Fibroblast of skin of right biceps (primary cell): ENCODE measurements around the gene RNF130.
"Not testable (repeated sequence)": the region's sequence is repeated elsewhere in the genome, so short reads cannot be mapped to it uniquely, and the experiment has no call there.

Experiments used
- DNase-seq: peaks from one replicate; pipeline ENCODE4 v3.0.0-alpha.2; 2013

Gene RNF130

DNA sequence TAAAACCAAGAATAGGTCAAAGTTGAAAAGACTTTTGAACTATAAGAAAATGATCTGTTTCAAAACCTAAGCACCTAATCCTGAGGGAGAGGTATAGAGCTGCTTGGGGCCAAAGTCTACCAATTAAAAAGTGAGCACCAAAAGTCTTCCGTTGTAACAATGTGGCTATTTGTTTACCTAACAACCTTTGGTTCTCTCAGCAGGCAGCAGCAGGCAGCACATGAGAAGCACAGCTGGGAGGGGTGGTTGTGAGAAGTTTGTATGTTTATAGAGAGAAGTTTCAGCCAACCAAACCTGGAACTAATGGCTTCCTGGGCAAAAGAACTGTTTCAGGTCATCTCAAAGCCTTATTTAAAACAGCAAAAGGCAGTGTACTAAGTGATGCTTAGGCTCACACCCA lies 104.1 kb downstream of the RNF130 start:
- no peak for DNase-seq

DNA sequence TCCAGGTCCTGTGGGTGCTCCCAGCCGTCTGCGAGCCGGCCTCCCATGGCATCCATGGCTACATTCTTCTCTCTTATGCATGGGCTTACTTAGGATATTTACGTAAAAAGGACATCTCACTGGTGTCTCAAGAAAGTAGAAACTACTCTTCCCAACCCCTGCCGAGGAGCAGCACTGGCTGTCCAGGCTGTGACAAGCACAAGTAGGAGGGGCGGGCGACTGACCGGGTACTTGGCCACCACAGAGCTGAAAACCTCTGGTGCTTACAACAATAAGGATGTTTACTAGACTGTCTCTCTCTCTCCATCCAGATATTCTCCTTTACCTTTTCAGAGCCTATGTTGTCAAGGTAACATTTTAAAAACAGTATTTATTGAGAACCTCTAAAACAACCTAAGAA lies 107.5 kb downstream of the RNF130 start:
- DNase-seq: no peak

DNA sequence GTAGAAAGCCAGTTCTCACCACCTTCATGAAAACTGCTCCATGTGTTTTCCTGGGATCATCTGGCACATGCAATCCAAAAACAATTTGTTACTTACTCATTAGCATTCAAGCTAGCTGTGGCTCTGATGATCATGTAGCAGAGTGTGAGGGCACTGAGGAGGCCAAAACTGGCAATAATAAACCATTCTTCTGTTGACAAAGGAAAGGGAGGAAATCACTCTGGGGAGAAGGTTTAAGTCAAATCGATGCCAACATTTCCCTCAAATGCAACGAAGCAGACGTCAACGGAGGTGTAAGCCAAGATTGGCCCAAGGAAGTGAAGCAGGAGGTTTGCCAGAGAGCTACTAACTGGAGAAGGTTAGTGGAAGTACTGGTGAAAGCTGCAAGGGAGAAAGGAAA lies 108.2 kb downstream of the RNF130 start:
- DNase-seq: no peak

DNA sequence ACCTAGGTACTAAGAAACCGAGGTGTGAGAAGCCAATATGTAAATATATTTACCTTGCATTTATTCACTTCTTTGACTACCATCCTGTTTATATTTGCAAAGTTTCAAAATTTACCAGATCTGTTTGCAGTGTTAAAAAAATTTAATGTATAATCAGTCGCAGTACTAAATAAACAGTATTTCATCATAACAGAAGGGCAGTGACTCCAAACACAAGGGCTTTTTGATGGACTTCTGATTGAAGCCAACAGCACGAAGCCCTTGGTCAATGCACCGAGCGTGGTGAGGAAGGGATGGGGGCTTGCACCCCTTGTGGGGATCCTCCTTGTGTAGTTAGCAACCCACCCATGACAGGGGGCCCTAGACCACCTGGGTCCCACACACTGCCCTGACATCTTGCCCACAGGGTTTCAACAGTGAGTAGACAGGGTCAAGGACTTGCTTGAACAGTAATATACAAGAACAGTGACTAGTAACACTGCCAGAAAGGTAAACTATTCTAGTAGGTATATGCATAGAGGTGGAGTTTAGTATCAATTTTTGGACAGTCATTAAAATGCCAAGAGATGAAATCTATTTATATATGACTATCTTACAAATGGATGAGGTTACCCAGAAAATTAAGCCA lies 111.2 kb downstream of the RNF130 start:
- no peak for DNase-seq

DNA sequence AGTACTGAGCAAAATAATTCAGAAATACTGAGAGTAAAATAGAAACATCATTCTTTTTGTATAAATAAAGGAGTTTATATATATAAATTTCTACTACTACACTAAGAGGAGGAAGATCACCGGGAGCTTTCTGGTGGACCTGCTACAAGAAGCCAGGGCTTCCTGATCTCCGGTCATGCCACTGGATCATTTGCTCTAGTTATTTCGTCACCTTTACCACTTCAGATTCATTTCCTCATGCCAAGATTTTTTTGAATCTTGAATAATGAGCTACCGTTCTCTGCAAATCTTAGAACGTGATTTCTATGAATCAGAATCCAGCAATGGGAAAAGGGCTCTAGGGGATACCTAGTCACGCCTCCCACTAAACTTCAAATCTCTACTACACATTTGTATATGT lies 111.9 kb downstream of the RNF130 start:
- DNase-seq: no peak

DNA sequence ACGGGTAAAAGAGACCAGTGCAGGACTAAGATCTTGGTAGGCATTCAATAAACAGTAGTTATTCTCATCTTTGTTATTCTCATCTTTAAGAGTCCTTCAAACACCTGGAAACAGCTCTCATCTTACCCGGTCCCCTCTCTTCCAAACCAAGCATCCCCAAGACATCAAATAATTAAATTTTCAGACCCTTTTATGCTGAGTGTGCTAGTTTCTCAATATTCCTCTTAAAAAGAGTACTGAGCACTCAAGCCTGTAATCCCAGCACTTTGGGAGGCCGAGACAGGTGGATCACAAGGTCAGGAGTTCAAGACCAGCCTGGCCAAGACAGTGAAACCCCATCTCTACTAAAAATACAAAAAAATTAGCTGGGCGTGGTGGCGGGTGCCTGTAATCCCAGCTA lies 112.4 kb downstream of the RNF130 start:
- DNase-seq: not testable (repeated sequence)

DNA sequence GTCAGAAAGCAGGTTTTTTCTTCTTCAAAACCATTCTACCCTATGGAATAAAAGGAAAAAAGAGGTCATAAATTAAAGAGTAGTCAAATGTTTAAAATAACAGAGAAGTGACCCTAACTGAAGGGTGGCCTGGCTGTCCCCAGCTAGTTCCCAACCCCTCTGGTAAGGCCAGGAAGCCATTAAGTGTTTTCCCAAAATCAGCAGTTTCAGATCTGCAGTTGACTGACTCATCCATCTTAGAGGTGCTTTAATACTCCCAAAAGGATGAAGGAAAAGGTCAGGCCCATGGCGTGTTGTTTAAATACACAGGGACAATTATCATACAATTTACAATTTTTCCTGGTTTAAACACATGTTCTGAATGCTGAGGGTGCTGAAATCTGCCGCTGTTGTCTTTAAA lies 115.9 kb downstream of the RNF130 start:
- DNase-seq: no peak

DNA sequence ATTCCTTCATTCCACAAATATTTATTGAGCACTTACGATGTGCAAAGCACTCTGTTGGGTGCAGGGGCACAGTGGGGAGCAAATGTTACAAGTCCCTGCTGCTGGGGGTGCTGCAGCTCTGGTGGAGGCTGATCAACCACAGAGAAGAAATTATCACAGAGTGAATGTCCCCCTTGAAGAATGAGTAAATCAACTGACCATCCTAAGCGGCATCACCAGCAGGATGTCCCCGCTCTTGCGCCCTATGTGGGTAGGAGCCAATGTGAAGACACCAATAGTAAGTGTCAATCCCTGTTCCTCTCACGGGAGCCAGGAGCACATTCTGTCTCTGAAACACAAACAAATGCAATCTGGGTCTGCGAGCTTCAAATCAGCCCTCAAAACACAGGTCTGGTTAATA lies 116.5 kb downstream of the RNF130 start:
- no peak for DNase-seq

DNA sequence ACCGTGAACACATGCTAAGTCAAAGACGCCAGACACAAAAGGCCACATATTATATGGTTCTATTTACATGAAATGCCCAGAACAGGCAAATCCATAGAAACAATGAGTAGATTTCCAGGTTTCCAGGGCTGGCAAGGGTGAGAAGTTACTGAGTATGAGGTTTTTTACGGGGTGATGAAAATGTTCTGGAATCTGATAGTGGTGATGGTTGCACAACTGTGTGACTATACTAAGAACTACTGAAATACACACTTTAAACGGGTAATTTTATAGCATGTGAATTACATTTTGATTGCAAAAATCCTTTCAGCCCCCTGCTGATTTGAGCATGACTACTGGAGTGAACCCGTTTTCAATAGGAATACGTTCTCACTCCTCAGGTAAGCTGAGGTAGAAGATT lies 117.1 kb downstream of the RNF130 start:
- DNase-seq: peak; percentile 20

DNA sequence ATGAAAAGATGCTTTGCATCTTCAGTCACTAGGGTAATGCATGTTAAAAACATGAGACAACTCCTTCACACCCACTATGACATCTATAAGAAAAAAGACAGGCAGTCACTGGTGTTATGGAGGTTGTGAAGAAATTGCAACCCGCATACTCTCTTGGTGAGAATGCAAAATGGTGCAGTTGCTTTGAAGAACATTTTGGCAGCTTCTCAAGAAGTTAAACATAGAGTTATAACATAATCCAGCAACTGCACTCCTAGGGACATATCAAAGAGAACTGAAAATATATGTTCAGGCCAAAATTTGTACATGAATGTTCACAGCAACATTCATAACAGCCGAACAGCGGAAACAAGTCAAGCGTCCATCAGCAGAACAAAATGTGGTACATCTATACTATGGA lies 117.6 kb downstream of the RNF130 start:
- DNase-seq: no peak

DNA sequence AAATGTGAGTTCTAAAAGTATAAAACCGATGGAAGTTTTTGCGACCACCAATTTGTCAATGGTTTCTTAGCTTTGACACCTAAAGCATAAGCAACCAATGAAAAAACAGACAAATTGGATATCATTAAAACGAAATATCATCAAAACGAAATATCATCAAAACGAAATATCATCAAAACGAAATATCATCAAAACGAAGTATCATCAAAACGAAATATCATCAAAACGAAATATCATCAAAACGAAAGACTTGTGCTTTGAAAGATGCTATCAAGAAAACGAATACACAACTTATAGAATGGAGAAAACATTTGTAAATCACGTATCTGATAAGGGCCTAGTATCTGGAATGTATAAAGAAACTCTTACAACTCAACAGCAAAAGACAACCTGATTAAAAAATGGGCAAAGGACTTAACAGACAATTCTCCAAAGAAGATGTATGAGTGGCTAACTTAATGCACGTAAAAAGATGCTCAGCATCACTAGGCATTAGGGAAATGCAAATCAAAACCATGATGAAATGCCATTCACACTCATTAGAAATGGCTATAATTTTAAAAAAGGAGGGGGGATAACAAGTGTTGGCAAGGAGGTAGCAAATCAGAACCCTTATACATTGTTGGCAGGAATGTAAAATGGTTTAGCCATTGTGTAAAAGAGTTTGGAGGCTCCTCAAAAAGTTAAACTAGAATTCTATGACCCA lies 134.4 kb downstream of the RNF130 start:
- DNase-seq: no peak

DNA sequence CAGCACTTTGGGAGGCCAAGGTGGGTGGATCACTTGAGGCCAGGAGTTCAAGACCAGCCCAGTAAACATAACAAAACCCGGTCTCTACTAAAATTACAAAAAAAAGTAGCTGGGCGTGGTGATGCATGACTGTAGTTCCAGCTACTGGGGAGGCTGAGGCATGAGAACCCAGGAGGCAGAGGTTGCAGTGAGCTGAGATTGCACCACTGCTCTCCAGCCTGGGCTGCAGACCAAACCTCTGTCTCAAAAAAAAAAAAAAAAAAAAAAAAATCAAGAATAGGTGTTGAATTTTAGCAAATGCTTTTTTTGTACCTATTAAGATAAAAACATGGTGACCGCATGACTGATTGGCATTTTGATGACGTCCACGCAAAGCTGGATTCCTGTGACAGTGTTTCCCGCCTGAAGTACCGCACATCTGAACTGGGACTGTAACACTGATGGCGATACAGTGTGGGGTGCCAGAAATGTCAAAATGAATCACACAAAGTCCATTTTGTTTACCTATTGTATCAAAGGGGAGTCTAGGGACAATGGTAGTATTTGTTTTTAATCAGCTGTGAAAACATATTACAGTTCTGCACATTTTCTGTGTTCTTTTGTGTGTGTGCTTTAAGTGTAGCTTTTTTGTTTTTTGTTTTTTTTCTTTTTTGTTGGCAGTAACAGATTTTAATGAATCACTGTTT lies 140.6 kb downstream of the RNF130 start:
- no peak for DNase-seq

DNA sequence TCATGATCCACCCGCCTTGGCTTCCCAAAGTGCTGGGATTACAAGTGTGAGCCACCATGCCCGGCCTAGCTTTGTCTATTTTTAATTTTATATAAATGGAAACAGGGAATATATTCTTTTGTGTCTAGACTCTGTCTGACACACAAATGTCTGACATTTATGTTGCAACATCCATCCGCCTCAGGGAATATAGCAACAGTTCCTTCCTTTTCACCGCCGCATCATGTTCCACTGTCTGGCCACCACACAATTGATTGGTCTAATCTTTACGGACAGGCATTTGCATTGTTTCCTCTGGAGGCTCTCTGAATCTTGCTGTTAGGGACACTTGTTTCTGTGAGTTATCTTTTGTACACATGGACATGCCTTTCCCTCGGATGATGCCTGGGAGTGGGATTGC lies 143.7 kb downstream of the RNF130 start:
- no peak for DNase-seq

DNA sequence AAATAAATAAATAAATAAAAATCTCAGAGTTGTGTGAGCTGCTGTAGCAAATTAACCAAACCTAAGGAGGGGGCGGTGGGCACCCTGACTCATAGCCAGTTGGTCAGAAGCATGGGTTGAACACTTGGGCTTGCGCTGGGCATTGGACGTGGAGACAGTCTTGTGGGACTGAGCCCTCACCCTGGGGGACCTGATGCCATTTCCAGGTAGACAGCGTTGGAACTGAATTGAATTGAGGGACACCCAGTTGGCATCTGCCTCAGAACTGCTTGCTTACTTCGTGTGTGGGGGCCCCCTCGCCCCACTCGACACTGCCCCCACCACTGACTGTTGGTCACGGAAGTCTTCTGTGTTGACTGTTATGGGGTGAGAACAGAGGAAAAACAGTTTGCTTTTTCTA lies 144.9 kb downstream of the RNF130 start:
- DNase-seq: no peak

DNA sequence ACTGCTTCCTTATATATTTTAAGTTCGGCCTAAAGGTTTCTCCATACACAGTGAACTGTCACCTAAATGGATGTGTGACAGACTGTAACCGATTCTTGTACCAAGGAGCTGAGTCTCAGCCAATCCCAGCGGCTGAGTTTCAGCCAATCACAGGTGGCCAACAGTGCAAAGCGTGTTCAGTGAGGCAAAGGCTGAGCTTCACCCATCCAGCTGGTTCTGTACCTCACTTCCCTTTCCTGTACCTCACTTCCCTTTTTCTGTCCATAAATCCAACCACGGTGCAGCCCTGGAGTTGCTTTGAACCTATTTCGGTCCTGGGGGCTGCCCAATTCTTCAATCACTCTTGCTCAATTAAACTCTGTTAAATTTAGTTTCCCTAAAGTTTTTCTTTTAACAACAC lies 148.1 kb downstream of the RNF130 start:
- no peak for DNase-seq

DNA sequence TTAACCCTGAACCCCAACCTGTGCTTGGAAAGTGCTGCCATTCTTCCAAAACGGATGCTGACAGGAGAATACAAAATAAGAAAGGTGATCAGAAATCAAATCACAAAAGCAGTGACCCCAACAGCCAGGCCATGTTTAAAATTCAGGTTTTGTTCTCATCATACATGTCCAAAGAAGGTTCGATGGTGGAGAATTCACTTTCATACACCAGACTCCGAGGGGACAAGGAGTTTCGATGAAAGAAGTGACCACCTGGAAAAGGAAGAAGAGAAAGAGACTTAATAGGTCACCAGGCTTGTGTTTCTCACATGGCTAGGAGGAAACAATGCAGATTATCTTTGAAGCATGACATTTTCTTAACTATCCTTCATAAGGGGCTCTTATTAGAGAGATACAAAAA lies 151.4 kb downstream of the RNF130 start:
- no peak for DNase-seq

DNA sequence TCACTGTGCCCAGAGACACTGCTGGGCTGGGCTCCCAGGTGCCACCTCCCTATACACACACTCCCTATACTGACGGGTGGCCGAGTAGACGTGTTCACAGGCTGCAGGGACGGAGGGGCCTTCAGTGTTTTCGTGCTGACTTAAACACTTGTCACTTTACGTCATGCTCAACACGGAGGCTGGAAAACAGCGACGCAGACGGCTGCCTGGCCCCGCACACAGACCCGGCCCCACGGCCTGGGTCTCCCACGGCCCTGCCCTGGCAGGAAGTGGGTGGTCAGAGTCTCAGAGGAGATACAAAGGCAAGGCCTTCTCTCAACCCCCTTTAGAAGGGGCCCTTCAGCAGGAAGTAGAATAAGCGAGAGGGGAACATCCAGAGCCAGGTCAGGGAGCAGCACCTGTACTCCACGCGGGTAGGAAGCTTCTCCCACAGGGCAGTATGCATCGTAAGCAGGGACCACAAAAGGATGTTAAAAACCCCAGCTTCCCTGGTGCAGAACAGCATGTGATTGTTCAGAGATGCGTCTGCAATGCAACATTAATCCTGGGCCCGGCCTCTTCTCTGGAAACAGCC lies 152.0 kb downstream of the RNF130 start:
- DNase-seq: no peak

DNA sequence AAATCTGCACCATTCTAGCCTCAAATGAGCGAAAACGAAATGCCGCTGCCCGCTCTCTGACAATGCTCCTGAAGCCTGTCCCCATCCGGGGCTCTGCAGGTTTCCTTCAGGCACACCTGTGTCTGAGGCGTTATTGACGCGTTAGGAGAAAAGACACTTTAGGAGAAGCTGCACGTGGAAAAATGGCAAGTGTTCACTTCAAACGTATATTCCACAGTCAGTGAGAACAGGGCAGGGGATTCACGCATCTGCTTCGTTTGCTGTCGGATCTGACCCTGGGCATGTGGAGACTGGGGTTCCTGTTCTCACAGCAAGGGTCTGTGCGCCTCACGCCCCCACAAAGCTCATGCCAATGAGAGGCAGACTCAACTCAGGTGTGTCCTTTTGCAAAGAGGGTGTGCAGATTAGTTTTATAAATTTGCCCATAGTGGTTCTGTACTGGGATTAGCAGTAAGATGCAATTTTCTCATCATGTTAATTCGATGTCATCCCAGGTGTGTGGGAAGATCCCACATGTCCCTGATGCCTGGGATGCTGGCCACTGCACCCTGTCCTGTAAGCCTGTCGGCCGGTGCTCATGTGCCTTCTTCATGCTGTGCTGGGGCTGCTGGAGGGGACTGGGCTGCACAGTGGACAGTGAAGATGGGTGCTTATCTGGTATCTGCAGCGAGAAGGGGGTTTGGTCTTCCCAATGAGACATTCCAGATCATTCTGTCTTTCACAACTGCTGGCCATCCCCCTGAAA lies 152.6 kb downstream of the RNF130 start:
- DNase-seq: no peak

DNA sequence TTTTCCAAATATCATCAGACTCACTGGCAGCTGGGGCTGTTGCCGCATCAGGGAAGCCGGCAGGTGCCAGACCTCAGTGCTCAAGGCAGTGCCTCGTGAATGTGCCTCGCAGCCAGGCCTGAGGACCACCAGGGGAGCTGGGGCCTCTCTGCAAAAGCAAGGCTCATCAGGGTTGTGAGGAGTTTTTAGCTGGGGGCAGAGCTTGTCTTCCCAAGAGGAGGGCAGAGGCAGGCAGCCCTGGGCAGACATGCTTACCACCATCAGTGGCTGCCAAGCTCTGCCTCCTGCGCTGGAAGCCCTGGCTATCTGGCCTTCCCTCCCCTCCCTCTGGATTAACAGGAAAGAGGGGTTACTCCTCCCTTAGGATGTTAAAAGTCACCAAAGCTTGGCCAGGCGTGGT lies 155.0 kb downstream of the RNF130 start:
- no peak for DNase-seq

DNA sequence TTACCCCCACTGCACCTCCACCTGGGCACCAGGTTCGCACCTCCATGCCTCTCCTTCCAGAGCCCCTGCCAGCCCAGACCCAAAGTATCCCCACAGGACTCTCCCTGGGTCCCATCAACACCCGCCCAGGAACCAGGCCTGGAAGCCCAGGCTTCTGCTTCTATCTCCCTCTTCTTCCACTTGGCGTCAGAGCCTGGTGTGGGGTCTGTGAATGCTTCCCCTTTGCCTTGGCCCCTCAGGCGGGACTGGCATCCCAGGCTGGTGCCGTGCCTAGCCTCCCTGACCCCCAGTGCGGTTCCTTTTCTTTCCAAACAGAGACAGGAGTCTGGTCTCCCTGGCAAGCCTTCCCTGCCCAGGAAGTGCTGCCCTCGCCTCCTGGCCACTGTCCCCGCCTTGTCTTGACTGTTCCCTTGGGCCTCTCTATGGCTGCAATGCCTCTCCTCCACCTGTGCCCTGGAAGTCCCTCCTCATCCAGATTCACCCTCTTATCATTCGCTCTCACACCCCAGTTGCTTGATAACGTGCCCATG lies 156.1 kb downstream of the RNF130 start:
- no peak for DNase-seq

DNA sequence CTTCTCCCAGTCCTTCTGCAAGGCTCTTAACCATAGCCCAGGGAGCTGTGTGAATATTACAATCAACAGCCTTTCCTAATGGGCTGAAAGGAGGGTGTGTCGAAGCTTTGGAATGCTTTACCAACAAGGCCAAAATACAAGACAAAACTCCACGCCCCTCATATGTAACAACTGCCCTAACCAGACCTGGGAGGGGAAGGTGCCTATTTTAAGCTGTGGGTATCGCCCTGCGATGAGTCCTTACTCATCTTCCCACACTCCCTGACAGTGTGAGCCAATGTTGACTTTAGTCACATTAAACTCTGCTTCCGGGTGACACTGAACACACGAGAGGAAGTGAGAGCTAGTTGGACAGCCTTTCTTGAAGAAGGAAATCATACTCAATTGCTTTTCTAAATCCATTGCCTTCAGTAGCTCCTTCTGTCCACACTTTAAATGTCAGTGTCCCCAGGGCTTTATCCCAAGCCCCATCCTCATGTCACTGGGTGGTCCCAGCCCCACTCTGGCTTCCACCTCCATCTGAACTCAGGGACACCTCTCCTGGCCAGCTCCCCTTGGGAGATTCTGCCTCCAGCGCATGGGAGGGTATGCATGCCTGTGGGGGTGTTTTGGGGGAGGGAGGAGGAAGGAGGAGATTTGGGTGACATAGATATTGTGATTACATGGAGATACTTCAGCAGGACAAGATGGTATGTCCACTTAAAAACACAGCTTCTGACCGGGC lies 157.4 kb downstream of the RNF130 start:
- DNase-seq: peak; percentile 52

DNA sequence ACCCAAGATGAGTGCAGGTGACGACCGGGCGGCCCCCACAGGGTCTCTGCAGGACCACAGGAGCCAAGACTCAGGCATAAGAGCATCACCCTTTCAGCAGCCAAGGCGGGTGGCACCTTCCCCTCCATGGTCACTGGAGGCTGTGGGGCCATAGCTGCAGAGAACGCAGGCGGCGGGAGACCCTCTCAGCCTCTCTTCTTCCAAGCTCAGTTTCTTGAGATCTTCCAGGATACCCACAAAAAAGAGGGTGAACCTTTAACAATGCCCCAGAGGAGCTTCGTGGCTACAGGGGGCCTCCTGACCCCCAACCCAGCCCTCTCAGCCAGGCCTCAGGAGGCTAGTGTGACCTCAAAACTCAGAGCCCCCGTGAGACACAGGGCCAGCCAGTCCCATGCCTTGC lies 158.1 kb downstream of the RNF130 start:
- no peak for DNase-seq
